Head of caudate nucleus (tissue), 42 donors: Measurements from ENCODE around the gene AMMECR1.
"Not testable (repeated sequence)": the region's sequence is repeated elsewhere in the genome, so short reads cannot be mapped to it uniquely, and the experiment has no call there.

Experiments
- DNase-seq, 42 donors: peaks; one replicate each; pipeline versions ENCODE4 v3.0.0 to v3.0.0-alpha.2; 2020 to 2021; ENCODE audit warnings: mixed read lengths in 7 of 42
- intact Hi-C: fragments of 100-400 bp; cut with DNase I; formaldehyde crosslinking; loops from one replicate; pipeline ENCODE4 v1.15.0; 2022

AMMECR1 gene

GRCh38 chrX:110317820-110318663, at the start of gene AMMECR1:
TSS of gene AMMECR1 (minus strand) at chrX:110318085. CDS start at chrX:110318071, 14 bp downstream.
- peak; percentile 44 to 91 (median 77) for DNase-seq
- intact Hi-C loops: no loop called here

GRCh38 chrX:110363244-110363643, 45.4 kb upstream of the AMMECR1 start:
- intact Hi-C loops: no loop called here

GRCh38 chrX:110359273-110359672, 41.4 kb upstream of the AMMECR1 start:
- DNase-seq: peak in 2 of 42 donors; percentile 1 to 14
- intact Hi-C loops: no loop called here

More at GRCh38 chrX:110363244-110363643, 45.4 kb upstream of the AMMECR1 start:
- DNase-seq: no peak

- intact Hi-C loops: no loop called here
Measured at GRCh38 chrX:110358548-110358947, 40.7 kb upstream of the AMMECR1 start, which contains the start of gene RTL9. TSS of gene RTL9 (plus strand) at chrX:110358848. CDS start at chrX:110450618, 91,770 bp downstream.

GRCh38 chrX:110346681-110347080, 28.8 kb upstream of the AMMECR1 start:
- intact Hi-C loops: no loop called here
- peak in 12 of 42 donors; percentile 3 to 41 (median 9) for DNase-seq

More at GRCh38 chrX:110358548-110358947, 40.7 kb upstream of the AMMECR1 start, which contains the start of gene RTL9:
- DNase-seq: no peak

DNA sequence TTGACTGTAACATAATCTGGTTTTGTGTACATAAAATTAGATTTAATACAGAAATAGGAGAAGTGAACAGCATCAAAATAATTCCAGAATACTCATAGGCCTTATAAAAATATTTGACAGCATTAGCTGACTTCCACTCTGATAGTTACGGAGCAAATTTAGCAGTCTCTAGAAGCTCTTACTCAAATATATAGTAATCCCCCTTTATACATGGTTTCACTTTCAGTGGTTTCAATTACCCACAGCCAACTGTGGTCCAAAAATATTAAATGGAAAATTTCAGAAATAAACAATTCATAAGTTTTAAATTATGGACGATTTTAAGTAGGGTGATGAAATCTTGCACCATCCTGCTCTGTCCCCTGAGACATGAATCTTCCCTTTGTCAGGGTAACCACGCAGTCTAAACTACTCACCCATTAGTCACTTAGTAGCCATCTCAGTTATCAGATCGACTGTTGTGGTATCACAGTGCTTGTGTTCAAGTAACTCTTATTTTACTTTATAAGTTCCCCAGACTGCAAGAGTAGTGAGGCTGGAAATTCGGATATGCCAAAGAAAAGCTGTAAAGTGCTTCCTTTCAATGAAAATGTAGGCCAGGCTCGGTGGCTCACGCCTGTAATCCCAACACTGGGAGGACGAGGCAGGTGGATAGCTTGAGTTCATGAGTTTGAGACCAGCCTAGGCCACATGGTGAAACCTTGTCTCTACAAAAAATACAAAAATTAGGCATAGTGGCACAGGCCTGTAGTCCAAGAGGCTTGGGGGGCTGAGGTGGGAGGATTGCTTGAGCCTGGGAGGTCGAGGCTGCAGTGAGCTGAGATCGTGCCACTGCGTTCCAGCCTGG, 23.5 kb upstream of the AMMECR1 start:
- no peak for DNase-seq
- intact Hi-C loops: no loop called here

DNA sequence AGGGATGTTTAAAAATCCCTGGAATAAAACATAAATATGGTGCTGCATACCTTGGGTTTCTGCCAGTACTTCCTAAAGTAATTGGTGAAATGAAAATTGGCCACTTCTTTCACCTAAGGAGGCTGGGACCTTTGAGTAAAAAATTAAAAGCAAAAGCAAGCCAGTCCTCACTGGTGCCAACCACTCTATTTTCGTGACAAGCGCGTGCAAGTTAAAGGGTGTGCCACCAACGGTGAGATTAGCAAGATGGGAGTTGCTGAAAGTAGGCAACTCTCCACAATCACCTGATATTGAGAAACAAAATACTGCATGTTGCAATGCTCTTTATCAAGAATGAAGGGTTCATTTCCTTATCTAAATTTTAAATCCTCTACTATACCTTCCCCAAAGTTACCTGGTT, 21.1 kb upstream of the AMMECR1 start:
- intact Hi-C loops: no loop called here
- no peak for DNase-seq

- DNase-seq, intact Hi-C loops: not testable (repeated sequence)
Measured at GRCh38 chrX:110333458-110333857, 15.6 kb upstream of the AMMECR1 start.

- intact Hi-C loops: no loop called here
- no peak for DNase-seq
Measured at GRCh38 chrX:110331444-110332030, 13.7 kb upstream of the AMMECR1 start.

- DNase-seq, intact Hi-C loops: not testable (repeated sequence)
Measured at GRCh38 chrX:110328613-110329012, 10.7 kb upstream of the AMMECR1 start.

- DNase-seq: no peak
- intact Hi-C loops: no loop called here
Measured at GRCh38 chrX:110327336-110327735, 9.5 kb upstream of the AMMECR1 start.

DNA sequence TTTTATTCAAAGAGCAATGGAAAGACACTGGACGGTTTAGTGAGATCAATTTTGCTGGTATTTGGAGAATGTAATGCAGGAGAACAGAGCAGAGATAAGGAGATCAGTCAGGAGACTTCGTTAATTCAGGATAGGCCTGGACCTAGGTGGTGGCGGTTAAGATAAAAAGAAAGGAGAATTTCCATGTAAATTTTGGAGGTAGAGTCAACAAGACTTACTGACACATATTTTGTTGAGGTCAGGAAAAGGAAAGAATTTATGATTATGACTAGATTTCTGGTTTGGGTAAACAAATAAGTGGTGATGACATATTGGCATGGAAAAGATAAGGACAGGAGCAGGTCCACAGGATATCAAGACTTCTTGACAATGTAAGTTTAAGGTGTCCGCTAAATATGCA, 8.8 kb upstream of the AMMECR1 start:
- intact Hi-C loops: no loop called here
- DNase-seq: no peak

- intact Hi-C loops: no loop called here
- DNase-seq: no peak
Measured at GRCh38 chrX:110322603-110323002, 4.7 kb upstream of the AMMECR1 start.

GRCh38 chrX:110321670-110322069, 3.8 kb upstream of the AMMECR1 start:
- intact Hi-C loops: no loop called here
- DNase-seq: no peak

DNA sequence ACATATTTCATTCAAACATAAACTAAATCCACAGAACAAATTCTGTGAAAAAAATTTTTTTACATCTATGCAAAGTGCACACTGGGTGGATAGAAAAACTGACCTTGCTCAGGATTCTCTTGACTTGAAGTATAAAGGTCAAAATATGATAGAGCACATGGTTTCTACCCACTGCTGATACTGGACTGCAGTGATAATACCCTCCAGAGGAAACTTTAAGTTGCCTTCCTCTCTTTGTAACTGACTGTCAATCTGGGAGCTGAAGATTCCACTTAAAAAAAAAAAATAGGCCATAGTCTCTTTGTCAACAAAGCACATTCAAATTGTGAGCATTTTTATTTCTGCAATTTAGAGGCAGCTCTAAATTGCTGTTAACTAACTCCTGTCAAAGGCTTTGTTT, 3.2 kb upstream of the AMMECR1 start:
- DNase-seq: no peak
- intact Hi-C loops: no loop called here

DNA sequence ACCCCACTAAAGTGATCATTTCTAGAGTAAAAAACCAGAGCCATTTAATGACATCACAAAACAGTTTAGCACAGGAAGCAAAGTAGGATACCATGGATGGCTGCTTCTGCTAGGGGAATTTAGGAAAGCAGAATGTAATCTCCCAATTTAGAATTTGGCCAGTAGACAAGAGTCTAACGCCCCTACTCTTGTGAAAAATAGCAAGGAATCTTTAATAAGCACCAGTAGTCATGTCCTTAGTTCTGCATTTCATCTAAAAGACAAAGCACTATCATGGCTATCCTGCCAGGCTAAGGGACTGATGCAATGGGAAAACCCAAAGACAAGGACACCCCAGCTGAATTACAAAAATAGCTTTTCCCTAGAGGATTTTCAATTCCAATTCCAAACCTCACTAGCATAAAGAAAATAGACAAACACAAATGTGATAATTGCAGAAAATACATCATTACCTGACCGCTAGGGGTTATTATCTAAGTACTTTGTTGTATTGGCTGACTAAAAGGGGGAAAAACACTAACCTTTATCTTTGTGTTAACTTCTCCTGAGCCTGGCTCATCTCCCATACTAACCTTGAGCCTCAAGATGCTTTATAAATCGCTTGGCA, 2.6 kb upstream of the AMMECR1 start:
- intact Hi-C loops: no loop called here
- no peak for DNase-seq

DNA sequence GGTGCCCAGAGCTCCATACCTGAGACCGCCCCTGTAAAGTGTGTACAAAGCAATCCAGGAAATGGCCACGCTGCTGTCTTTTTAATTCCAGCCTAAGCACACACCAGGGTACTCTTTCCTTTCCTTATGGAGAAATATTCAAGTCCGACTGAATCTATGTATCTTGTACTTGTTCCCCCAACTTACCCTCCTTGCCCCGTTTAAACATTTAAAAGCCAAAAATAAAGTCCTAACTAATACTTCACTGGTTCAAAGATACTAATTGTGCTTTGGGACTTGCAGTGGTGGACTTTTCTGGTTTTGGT, 731 bp upstream of the AMMECR1 start:
- peak in 1 of 42 donors; percentile 7 for DNase-seq

DNA sequence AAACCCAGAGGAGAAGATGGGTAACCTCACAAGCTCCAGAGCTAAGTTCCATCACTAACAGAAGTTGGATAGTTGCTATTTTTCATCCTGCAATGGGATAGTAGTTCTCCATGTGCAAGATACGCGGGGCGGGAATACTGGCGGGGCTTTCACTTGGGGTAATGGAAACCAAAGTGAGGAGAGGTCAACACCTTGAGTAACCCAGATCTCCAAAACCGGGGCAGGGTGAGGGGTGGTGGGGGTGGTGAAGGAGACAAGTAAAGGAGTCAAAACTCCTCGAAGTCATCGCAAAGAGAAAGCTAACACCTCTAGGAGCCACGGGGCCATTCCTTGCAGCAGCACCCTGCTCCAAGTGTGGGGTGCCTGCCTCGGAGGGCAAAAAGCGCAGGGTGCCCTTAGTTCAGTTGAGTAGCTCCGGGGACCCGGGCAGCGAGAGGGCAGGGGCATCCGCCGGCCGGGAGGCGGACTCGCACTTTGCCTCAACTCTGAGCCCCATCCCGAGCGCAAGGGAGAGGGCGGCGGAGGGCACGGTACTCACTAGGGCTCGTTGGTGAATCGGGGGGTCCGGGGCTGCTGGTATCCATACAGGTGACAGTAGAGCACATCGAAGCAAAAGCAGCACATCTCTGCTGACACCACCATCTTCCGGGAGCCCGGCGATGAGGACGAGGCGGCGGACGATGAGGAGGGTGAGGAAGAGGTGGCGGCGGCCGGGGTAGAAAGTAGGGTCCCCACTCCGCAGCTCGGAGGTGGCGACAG, 645 bp downstream of the AMMECR1 start:
- peak in 36 of 42 donors; percentile 5 to 53 (median 18) for DNase-seq
- intact Hi-C loops: no loop called here

More for the DNA sequence above, 731 bp upstream of the AMMECR1 start:
- intact Hi-C loops: no loop called here
